ENCODE results near the gene KCNQ2. TPM values are rescaled to one million over a fixed set of nuclear protein-coding genes. Genes with fewer than 3 reads are reported as not detected.

KCNQ2 gene
- total RNA-seq, 4 donors from 2014 or later, result not detected

GRCh38 chr20:63394069-63394919 is 78.2 kb downstream of the KCNQ2 start:
- Histone ChIP-seq H3K4me1 (no peaks in the 10 kb centered on the region), H3K9me3 (peaks cover 0 to 30% (median 0%) of the 10 kb centered on the region in 4 donors), H3K4me3 (no peak overlapping the region), H3K36me3 (no peaks in the 10 kb centered on the region), H3K27me3 (peaks cover 0 to 29% of the 10 kb centered on the region in 2 donors), H3K27ac (no peak overlapping the region)
- TF ChIP-seq EP300 (IDR thresholded peaks at IDR 0.05) (no peak), POLR2A (IDR thresholded peaks at IDR 0.05) (no peak)
- TF ChIP-seq, protein P1, sequence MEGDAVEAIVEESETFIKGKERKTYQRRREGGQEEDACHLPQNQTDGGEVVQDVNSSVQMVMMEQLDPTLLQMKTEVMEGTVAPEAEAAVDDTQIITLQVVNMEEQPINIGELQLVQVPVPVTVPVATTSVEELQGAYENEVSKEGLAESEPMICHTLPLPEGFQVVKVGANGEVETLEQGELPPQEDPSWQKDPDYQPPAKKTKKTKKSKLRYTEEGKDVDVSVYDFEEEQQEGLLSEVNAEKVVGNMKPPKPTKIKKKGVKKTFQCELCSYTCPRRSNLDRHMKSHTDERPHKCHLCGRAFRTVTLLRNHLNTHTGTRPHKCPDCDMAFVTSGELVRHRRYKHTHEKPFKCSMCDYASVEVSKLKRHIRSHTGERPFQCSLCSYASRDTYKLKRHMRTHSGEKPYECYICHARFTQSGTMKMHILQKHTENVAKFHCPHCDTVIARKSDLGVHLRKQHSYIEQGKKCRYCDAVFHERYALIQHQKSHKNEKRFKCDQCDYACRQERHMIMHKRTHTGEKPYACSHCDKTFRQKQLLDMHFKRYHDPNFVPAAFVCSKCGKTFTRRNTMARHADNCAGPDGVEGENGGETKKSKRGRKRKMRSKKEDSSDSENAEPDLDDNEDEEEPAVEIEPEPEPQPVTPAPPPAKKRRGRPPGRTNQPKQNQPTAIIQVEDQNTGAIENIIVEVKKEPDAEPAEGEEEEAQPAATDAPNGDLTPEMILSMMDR (IDR thresholded peaks at IDR 0.05), result no peak
- no peak for DNase-seq (ENCODE audit: low spot score in 2 of 2)
- 24 to 42% methylated on average over 16 to 28 of the region's 32 CpGs for WGBS, 2 donors

GRCh38 chr20:63393566-63393965 is 78.9 kb downstream of the KCNQ2 start:
- no peak overlapping the region for H3K4me3 ChIP-seq
- H3K9me3 ChIP-seq, result peaks cover 0 to 34% (median 0%) of the 10 kb centered on the region in 4 donors
- H3K27ac ChIP-seq, result no peak overlapping the region
- DNase-seq (ENCODE audit: low spot score in 2 of 2), result no peak
- 74 to 83% methylated on average over 12 to 13 of the region's 17 CpGs for WGBS, 2 donors
- H3K36me3 ChIP-seq, result no peaks in the 10 kb centered on the region
- H3K4me1 ChIP-seq, result no peaks in the 10 kb centered on the region
- TF ChIP-seq POLR2A (IDR thresholded peaks at IDR 0.05) (no peak), EP300 (IDR thresholded peaks at IDR 0.05) (no peak)
- TF ChIP-seq, protein P1 (IDR thresholded peaks at IDR 0.05), result no peak
- H3K27me3 ChIP-seq, result peaks cover 0 to 29% of the 10 kb centered on the region in 2 donors

DNA sequence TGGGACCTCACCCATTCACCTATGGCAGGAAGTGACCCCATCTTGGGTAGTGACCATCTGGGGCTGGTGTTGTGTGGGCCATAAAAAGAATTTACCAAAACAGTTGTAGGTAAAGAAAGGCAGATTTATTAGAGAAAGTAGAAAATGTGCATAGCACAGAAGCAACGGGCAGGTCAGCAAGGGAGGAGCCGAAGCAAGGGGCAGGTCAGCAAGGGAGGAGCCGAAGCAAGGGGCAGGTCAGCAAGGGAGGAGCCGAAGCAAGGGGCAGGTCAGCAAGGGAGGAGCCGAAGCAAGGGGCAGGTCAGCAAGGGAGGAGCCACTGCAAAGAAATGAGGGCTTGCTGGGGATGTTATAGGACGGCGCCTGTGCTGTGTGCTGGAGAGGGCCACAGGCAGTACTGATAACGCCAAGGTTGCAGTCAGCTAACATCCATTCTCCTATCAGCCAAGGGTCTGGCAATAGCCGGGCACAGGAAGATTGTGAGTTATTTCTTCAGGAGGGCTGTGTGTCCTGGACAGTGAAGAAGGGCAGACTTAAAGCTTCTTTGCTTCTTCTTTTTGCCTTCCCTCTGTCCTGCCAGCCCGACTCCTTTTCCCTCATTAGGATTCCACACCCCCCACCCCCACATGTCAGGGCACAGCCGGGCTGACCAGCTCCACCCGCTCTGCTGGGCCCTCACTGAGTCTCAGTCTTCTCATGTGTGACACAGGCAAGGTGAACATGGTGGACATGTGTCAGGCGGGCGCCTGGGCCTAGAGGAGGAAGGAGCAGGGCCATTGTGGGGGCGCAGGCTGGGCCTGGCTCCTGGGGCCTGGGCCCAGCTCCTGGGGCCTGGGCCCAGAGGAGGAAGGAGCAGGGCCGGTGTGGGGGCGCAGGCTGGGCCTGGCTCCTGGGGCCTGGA is 79.7 kb downstream of the KCNQ2 start:
- WGBS, 2 donors, result 87 to 93% methylated on average over 15 to 17 of the region's 17 CpGs
- Histone ChIP-seq H3K36me3 (no peaks in the 10 kb centered on the region), H3K9me3 (peaks cover 0 to 39% (median 0%) of the 10 kb centered on the region in 4 donors), H3K27me3 (peaks cover 0 to 29% of the 10 kb centered on the region in 2 donors), H3K4me1 (no peaks in the 10 kb centered on the region), H3K27ac (no peak overlapping the region), H3K4me3 (no peak overlapping the region)
- TF ChIP-seq EP300 (IDR thresholded peaks at IDR 0.05), result no peak
- TF ChIP-seq, protein P1 (IDR thresholded peaks at IDR 0.05), result no peak
- no peak for TF ChIP-seq POLR2A (IDR thresholded peaks at IDR 0.05)
- DNase-seq (ENCODE audit: low spot score in 2 of 2), result no peak

- H3K27ac ChIP-seq, result no peak overlapping the region
- H3K4me1 ChIP-seq, result no peaks in the 10 kb centered on the region
- TF ChIP-seq EP300 (IDR thresholded peaks at IDR 0.05), result no peak
- TF ChIP-seq POLR2A (IDR thresholded peaks at IDR 0.05), result no peak
- TF ChIP-seq, protein P1 (IDR thresholded peaks at IDR 0.05), result no peak
- DNase-seq (ENCODE audit: low spot score in 2 of 2), result no peak
- H3K4me3 ChIP-seq, result no peak overlapping the region
- H3K27me3 ChIP-seq, result peaks cover 0 to 15% of the 10 kb centered on the region in 2 donors
- WGBS, 2 donors, result 75 to 83% methylated on average over 18 of the region's 18 CpGs
- H3K9me3 ChIP-seq, result peaks cover 0 to 68% (median 0%) of the 10 kb centered on the region in 4 donors
- H3K36me3 ChIP-seq, result no peaks in the 10 kb centered on the region
These were observed 84.5 kb downstream of the KCNQ2 start for GRCh38 chr20:63387917-63388316.
